ENCODE results near the gene KRT80.

The KRT80 gene

DNA sequence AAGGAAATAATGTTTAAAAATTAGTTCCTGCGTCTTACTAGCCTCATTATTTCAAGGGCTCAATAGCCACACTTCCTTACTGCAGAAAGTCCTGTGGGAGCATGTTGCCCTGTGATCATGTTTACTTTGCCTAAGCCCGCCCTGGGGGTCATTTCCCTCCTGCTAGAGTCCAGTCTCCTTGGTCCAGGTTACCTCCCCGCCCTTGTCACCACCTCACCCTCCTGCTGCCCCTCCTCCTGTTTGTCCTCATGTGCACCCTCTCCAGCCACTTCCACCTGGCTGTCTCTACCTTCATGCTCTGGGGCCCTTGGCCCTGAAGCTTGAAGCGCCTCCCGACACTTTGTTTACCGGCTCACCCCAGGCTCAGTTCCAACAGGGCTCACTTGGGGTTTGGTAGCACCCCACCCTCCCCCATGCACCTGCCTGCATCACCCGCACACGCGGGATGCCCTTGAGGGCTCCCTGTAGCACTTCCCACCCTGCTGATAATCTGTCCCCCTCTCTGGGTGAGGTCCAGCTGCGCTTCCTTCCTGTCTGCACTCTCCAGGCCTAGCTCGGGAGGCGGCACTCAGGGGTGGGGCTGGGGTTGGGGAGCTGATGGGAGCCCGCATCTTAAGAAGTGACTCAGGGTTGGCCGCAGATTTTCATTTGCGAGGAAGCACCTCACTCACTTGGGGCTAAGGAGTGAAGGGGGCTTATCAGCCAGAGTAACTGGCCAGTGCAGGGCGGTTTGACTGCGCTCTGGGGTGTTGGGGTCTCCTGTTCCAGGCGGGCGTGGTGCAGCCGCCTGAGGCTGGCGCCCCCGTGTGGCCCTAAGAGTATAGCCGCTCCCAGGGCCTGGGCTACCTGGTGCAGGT lies 72.2 kb downstream of the KRT80 start:
- Histone ChIP-seq H3K36me3 (ENCODE audit: control insufficient read depth, insufficient read depth, low read length) (no peaks in the 10 kb centered on the region), H3K27ac (ENCODE audit: low read length) (no peak overlapping the region), H3K4me3 (ENCODE audit: low read length) (no peak overlapping the region), H3K4me1 (ENCODE audit: control insufficient read depth, insufficient read depth, low read length) (peaks cover 17% of the 10 kb centered on the region), H3K9me3 (ENCODE audit: control insufficient read depth, insufficient read depth, low read length) (no peaks in the 10 kb centered on the region), H3K27me3 (ENCODE audit: control insufficient read depth, insufficient read depth, low read length) (no peaks in the 10 kb centered on the region)
- DNase-seq (ENCODE audit: low read depth, low spot score): no peak
- no CpG with 5 or more reads among the region's 23 CpGs for whole genome bisulfite sequencing (ENCODE audit: insufficient coverage, insufficient read length)

All from iPS DF 6.9 (cell line).